ENCODE measurements around the gene SLC35A3. TPM values are rescaled to one million over a fixed set of nuclear protein-coding genes. Genes with fewer than 3 reads are reported as not detected.

SLC35A3 gene
- total and polyA plus RNA-seq, 7 donors, result 20.2 to 40.6 (median 23.9) TPM

DNA sequence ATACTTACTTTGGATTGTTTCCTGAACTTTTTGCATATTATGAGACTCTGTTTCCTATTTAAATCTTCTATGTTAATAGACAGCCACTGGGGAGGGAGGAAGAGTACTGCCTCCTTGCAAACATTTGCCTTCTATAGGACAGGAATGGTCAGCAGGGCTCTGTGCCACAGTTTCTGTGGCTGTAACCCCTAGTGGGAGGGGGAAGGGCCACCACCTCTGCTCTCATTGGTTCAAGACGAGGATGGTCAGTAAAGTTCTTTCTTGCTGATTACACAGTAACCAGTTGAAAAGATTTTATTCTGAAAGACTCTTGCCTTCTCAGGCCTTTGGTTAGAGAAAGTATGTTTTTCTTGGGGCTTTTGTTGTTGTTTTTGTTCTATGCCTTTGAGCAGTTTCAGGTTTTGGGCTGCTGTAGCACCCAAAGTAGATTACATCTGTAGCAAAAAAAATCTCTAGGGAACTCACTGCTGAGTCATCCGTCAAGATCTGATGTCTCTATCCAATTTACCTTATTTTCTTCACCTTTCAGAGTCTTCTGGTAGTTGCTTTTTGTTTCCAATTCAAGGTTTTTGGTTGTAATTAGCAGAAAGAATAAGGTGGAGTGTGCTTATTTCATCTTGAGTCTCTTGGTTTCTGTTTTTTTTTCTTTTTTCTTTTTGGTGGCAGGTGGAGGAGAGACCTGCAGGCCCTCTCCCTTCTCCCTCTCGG, 23.1 kb downstream of the SLC35A3 start:
- 78 to 93% methylated on average over 3 of the region's 3 CpGs for WGBS, 2 donors
- intact Hi-C loops (cut with DNase I), result no loop called here
- Histone ChIP-seq H3K9me3 (peaks cover 0 to 5% (median 0%) of the 10 kb centered on the region in 4 donors), H3K4me1 (no peaks in the 10 kb centered on the region), H3K27ac (no peak overlapping the region), H3K36me3 (peaks cover 0 to 24% (median 2%) of the 10 kb centered on the region in 4 donors), H3K4me3 (no peak overlapping the region), H3K27me3 (no peaks in the 10 kb centered on the region)
- DNase-seq, result no peak
- TF ChIP-seq POLR2AphosphoS5 (IDR thresholded peaks at IDR 0.05), result no peak
- TF ChIP-seq, protein P1, sequence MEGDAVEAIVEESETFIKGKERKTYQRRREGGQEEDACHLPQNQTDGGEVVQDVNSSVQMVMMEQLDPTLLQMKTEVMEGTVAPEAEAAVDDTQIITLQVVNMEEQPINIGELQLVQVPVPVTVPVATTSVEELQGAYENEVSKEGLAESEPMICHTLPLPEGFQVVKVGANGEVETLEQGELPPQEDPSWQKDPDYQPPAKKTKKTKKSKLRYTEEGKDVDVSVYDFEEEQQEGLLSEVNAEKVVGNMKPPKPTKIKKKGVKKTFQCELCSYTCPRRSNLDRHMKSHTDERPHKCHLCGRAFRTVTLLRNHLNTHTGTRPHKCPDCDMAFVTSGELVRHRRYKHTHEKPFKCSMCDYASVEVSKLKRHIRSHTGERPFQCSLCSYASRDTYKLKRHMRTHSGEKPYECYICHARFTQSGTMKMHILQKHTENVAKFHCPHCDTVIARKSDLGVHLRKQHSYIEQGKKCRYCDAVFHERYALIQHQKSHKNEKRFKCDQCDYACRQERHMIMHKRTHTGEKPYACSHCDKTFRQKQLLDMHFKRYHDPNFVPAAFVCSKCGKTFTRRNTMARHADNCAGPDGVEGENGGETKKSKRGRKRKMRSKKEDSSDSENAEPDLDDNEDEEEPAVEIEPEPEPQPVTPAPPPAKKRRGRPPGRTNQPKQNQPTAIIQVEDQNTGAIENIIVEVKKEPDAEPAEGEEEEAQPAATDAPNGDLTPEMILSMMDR (IDR thresholded peaks at IDR 0.05), result no peak
- TF ChIP-seq POLR2A (IDR thresholded peaks at IDR 0.05), result no peak

DNA sequence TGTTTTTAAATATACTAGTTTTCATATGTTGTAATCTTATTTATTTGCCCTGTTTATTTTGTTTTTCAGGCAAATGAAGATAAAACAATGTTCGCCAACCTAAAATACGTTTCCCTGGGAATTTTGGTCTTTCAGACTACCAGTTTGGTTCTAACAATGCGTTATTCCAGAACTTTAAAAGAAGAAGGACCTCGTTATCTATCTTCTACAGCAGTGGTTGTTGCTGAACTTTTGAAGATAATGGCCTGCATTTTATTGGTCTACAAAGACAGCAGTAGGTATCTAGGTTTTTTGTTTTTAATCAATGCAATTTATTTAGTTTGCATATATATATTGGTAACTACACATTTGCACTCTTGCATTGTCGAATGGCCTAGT, 23.7 kb downstream of the SLC35A3 start:
- intact Hi-C loops (cut with DNase I), result no loop called here
- Histone ChIP-seq H3K36me3 (peaks cover 0 to 24% (median 2%) of the 10 kb centered on the region in 4 donors), H3K27ac (no peak overlapping the region), H3K27me3 (no peaks in the 10 kb centered on the region), H3K9me3 (peaks cover 0 to 5% (median 0%) of the 10 kb centered on the region in 4 donors), H3K4me3 (no peak overlapping the region), H3K4me1 (no peaks in the 10 kb centered on the region)
- no peak for DNase-seq
- 97% methylated on average over 5 of the region's 5 CpGs for WGBS, 2 donors
- TF ChIP-seq POLR2AphosphoS5 (IDR thresholded peaks at IDR 0.05), result no peak
- no peak for TF ChIP-seq EP300 (IDR thresholded peaks at IDR 0.05)
- TF ChIP-seq POLR2A (IDR thresholded peaks at IDR 0.05), result no peak
- TF ChIP-seq, protein P1 (IDR thresholded peaks at IDR 0.05), result no peak

DNA sequence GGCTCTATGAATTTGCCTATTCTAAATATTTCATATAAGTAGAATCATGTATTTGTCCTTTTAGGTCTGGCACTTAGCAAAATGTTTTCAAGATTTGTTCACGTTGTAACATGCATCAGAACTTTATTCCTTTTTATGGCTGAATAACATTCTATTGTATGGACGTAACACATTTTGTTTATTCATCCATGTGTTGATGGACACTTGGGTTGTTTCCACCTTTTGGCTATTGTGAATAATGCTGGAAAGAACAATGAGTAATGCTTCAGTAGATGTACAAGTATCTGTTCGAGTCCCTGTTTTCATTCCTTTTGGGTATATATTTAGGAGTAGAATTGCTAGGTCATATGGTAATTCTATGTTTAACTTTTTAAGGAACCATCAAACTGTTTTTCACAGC, 24.7 kb downstream of the SLC35A3 start:
- H3K27ac ChIP-seq, result no peak overlapping the region
- H3K9me3 ChIP-seq, result peaks cover 0 to 5% (median 0%) of the 10 kb centered on the region in 4 donors
- no peak for DNase-seq
- intact Hi-C loops (cut with DNase I), result no loop called here
- WGBS, 2 donors, result 94 to 95% methylated on average over 3 of the region's 3 CpGs
- H3K4me1 ChIP-seq, result no peaks in the 10 kb centered on the region
- peaks cover 0 to 24% (median 2%) of the 10 kb centered on the region in 4 donors for H3K36me3 ChIP-seq
- no peak for TF ChIP-seq POLR2A (IDR thresholded peaks at IDR 0.05)
- TF ChIP-seq, protein P1 (IDR thresholded peaks at IDR 0.05), result no peak
- TF ChIP-seq POLR2AphosphoS5 (IDR thresholded peaks at IDR 0.05), result no peak
- TF ChIP-seq EP300 (IDR thresholded peaks at IDR 0.05), result no peak
- H3K27me3 ChIP-seq, result no peaks in the 10 kb centered on the region
- H3K4me3 ChIP-seq, result no peak overlapping the region

DNA sequence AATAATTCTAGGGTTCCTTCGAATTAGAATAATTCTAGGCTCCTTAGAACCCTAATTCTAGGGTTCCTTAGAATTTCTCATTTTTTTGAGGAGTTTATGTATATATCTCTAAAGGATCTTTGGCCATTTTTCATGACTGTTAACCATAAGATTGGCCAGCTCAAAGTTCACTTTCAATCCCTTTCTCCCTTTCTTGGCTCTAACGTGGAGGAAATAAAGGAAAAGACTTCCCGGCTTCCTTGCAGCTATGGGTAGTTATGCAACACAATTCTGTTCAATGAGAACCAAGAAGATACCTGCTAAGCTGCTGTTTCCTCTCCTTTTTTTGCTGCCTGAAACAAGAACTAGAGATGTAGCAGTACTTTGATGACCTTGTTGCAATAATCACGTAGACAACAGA, 27.2 kb downstream of the SLC35A3 start:
- Histone ChIP-seq H3K27ac (no peak overlapping the region), H3K4me1 (no peaks in the 10 kb centered on the region), H3K9me3 (no peaks in the 10 kb centered on the region), H3K27me3 (no peaks in the 10 kb centered on the region), H3K4me3 (no peak overlapping the region), H3K36me3 (peaks cover 0 to 16% (median 2%) of the 10 kb centered on the region in 4 donors)
- TF ChIP-seq POLR2A (IDR thresholded peaks at IDR 0.05), result no peak
- TF ChIP-seq POLR2AphosphoS5 (IDR thresholded peaks at IDR 0.05), result no peak
- TF ChIP-seq, protein P1 (IDR thresholded peaks at IDR 0.05), result no peak
- TF ChIP-seq EP300 (IDR thresholded peaks at IDR 0.05), result no peak
- 74 to 89% methylated on average over 4 of the region's 4 CpGs for WGBS, 2 donors
- no peak for DNase-seq
- intact Hi-C loops (cut with DNase I), result no loop called here

DNA sequence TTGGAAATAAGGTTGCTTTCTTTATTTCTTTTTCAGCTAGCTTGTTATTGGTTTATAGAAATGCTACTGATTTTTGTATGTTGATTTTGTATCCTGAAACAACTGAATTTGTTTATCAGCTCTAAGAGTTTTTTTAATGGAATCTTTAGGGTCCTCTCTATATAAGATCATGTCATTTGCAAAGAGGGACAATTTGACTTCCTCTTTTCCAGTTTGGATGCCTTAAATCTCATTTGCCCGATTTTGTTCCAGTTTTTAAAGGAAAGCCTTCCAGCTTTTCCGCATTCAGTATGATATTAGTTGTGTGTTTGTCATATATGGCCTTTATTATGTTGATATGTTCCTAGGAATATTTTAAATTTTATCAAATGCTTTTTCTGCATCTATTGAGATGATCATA, 31.7 kb downstream of the SLC35A3 start:
- 95 to 96% methylated on average over 2 of the region's 2 CpGs for WGBS, 2 donors
- intact Hi-C loops (cut with DNase I), result no loop called here
- TF ChIP-seq POLR2AphosphoS5 (IDR thresholded peaks at IDR 0.05) (no peak), EP300 (IDR thresholded peaks at IDR 0.05) (no peak), POLR2A (IDR thresholded peaks at IDR 0.05) (no peak)
- TF ChIP-seq, protein P1 (IDR thresholded peaks at IDR 0.05), result no peak
- no peaks in the 10 kb centered on the region for H3K9me3 ChIP-seq
- H3K27me3 ChIP-seq, result no peaks in the 10 kb centered on the region
- no peak overlapping the region for H3K27ac ChIP-seq
- DNase-seq, result no peak
- no peak overlapping the region for H3K4me3 ChIP-seq
- no peaks in the 10 kb centered on the region for H3K4me1 ChIP-seq
- no peaks in the 10 kb centered on the region for H3K36me3 ChIP-seq

Data from sigmoid colon (tissue), 7 donors.